HepG2 (cell line): ENCODE data around the gene ATOSB. TPM values are rescaled to one million over a fixed set of nuclear protein-coding genes. Genes with fewer than 3 reads are reported as not detected.
A peak's percentile ranks its signal among the peaks of the same experiment; 100 is the strongest.

Experiments
- ATM ChIP-seq: fragments of 450-650 bp; IDR thresholded peaks from 2 replicates; pipeline ENCODE4 v1.7.1; 2017; ENCODE audit warnings: mild to moderate bottlenecking, borderline replicate concordance
- DMTF1 ChIP-seq: sonication (generic); formaldehyde crosslinking; IDR thresholded peaks from 2 replicates; pipeline ENCODE4 v1.4.0; 2020; ENCODE audit warnings: mild to moderate bottlenecking, missing genetic modification reagents
- DNMT1 ChIP-seq: sonication (generic); formaldehyde crosslinking; IDR thresholded peaks from 2 replicates; pipeline ENCODE4 v1.5.1; 2020; ENCODE audit warnings: mild to moderate bottlenecking, missing genetic modification reagents
- HMGXB3 ChIP-seq: sonication (generic); formaldehyde crosslinking; IDR thresholded peaks from 2 replicates; pipeline ENCODE4 v1.4.0; 2020; ENCODE audit warnings: missing genetic modification reagents, borderline replicate concordance
- JARID2 ChIP-seq: sonication (generic); formaldehyde crosslinking; IDR thresholded peaks from 2 replicates; pipeline ENCODE4 v1.8.1; 2023; ENCODE audit warnings: missing genetic modification reagents, inconsistent platforms; ENCODE audit not compliant: insufficient replicate concordance
- KLF16 ChIP-seq, 2 experiments: sonication (generic) in 1 of 2; formaldehyde crosslinking in 1 of 2; IDR thresholded peaks; 2 replicates each; pipeline versions ENCODE4 v1.6.1 to v1.8.0; 2016 to 2023; ENCODE audit warnings: missing genetic modification reagents in 2 of 2, missing compliant biosample characterization in 1 of 2
- MBD4 ChIP-seq: IDR thresholded peaks from 2 replicates; pipeline ENCODE4 v1.6.1; 2012; ENCODE audit warnings: low read length, inconsistent platforms, borderline replicate concordance
- NFYC ChIP-seq: IDR thresholded peaks from 2 replicates; pipeline ENCODE4 v1.6.1; 2016; ENCODE audit warnings: missing genetic modification reagents, missing compliant biosample characterization
- RBFOX2 ChIP-seq: fragments of 200-400 bp; formaldehyde crosslinking; IDR thresholded peaks from 2 replicates; pipeline ENCODE4 v1.6.1; 2017; ENCODE audit warnings: low read depth, mild to moderate bottlenecking, low read length
- SRY ChIP-seq: sonication (generic); formaldehyde crosslinking; IDR thresholded peaks from 2 replicates; pipeline ENCODE4 v1.8.0; 2022; ENCODE audit warnings: mild to moderate bottlenecking, missing genetic modification reagents
- TEF ChIP-seq: sonication (generic); formaldehyde crosslinking; IDR thresholded peaks from 2 replicates; pipeline ENCODE4 v1.5.0; 2020; ENCODE audit warnings: missing genetic modification reagents
- THAP8 ChIP-seq: sonication (generic); formaldehyde crosslinking; IDR thresholded peaks from 2 replicates; pipeline ENCODE4 v1.5.1; 2020; ENCODE audit warnings: missing genetic modification reagents, mild to moderate bottlenecking, borderline replicate concordance
- ZNF274 ChIP-seq: sonication (generic); formaldehyde crosslinking; IDR thresholded peaks from 2 replicates; pipeline ENCODE4 v1.5.1; 2020; ENCODE audit warnings: mild to moderate bottlenecking, missing genetic modification reagents
- ZNF33B ChIP-seq: sonication (generic); formaldehyde crosslinking; IDR thresholded peaks from 2 replicates; pipeline ENCODE4 v1.5.1; 2020; ENCODE audit warnings: mild to moderate bottlenecking, missing genetic modification reagents
- ZNF552 ChIP-seq: sonication (generic); formaldehyde crosslinking; IDR thresholded peaks from 2 replicates; pipeline ENCODE4 v1.9.0; 2022; ENCODE audit warnings: missing genetic modification reagents, mild to moderate bottlenecking, borderline replicate concordance
- polyA plus RNA-seq, 8 experiments: library from polyadenylated mRNA; depleted of rRNA in 3 of 8; stranded (reverse) in 7 of 8; unstranded in 1 of 8; fragments of >200 nt; fragmentation: Illumina TruSeq in 4 of 8; extraction: Trizol in 4 of 8; gene quantifications; 2 replicates each; pipeline versions ENCODE4 v1.2.1 to v1.2.3, GENCODE V29; 2011 to 2016; ENCODE audit warnings: low read depth in 4 of 8, missing spikeins in 1 of 8, mixed read lengths in 1 of 8; ENCODE audit not compliant: insufficient read depth in 1 of 8
- total RNA-seq, 5 experiments: library from RNA; depleted of rRNA; stranded (reverse); fragments of >200 nt; fragmentation: Illumina TruSeq; extraction: Trizol; gene quantifications; 2 replicates each; pipeline ENCODE4 v1.2.3, GENCODE V29; 2016; ENCODE audit warnings: low read depth in 1 of 5
- TF ChIP-seq, protein P1 (sequence below): sonication (generic); formaldehyde crosslinking; IDR thresholded peaks from 2 replicates; pipeline ENCODE4 v1.4.0; 2020; ENCODE audit warnings: missing genetic modification reagents
- TF ChIP-seq, protein P2 (sequence below): IDR thresholded peaks from 2 replicates; pipeline ENCODE4 v1.6.1; 2016
- TF ChIP-seq, protein P3 (sequence below): sonication (generic); formaldehyde crosslinking; IDR thresholded peaks from 2 replicates; pipeline ENCODE4 v1.4.0; 2020; ENCODE audit warnings: low read depth, mild to moderate bottlenecking, missing genetic modification reagents

ATOSB gene
- total and polyA plus RNA-seq, 2 of the 13 experiments (the other 11 are each of a cell fraction or from before 2014, with no cell fraction given), result 1.9 to 6.4 TPM

DNA sequence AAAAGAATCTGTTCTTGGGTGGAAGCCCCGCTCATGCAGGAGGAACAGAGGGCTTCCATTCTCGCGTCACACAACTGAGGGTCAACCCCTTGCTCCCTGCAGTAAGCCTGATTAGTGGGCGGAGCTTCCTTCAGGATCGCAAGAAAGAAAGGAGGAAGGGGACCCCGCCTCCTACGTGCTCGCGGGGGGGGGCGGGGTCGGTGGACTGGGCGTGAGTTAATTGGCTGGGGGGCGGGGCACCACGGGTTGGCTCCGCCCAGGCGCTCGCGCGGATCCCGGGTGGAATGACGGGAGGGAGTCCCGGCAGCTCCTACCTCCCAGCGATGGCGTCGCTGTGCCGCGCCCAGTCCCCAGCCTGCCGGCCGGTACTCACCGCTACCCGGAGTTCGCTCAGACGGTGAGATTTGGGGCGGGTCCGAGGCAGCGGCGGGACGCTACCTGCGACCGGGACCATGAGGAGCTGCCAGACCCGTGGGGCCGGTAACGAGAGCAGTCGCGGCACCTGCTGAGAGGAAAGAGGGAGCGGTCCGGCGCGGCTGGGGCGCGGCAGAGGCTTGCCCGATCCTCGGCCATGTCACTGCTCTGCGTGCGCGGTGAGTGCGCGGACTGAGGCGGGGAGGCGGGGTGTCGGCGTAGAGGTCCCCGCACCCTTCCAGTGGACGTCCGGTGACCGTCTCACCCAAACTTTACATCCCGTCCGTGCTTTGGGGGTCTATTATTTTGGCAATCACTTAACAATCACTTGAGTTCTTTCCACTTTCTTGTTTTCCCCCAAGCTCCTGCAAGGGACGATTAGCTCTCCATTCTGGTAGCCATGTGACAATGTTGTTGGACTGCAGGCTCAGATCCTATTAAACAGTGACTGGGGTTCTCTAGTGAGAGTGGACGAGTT is 46.3 kb upstream of the ATOSB start, which contains the start of gene UNC13B (continued):
- TF ChIP-seq THAP8 (CRISPR knock-in tag) (no peak; the same call in 1 of the 2 replicates), SRY (CRISPR knock-in tag) (peak; percentile 92), ZNF552 (CRISPR knock-in tag) (peak; percentile 88; the same call in 1 of the 2 replicates), RBFOX2 (peak; percentile 92), MBD4 (no peak), DNMT1 (CRISPR knock-in tag) (no peak), ATM (no peak), NFYC (CRISPR knock-in tag) (peak; percentile 35; the same call in 1 of the 2 replicates), ZNF274 (CRISPR knock-in tag) (peak; percentile 80), TEF (CRISPR knock-in tag) (no peak), KLF16 (CRISPR knock-in tag; IDR thresholded peaks at IDR 0.05) (peak in 1 of 2 experiments; percentile 48; a peak in 1 of 4 replicates), ZNF33B (CRISPR knock-in tag) (no peak), DMTF1 (no peak), JARID2 (CRISPR knock-in tag) (no peak), HMGXB3 (CRISPR knock-in tag) (peak; percentile 19; the same call in 1 of the 2 replicates)
- TF ChIP-seq, protein P1, sequence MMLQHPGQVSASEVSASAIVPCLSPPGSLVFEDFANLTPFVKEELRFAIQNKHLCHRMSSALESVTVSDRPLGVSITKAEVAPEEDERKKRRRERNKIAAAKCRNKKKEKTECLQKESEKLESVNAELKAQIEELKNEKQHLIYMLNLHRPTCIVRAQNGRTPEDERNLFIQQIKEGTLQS, result peak; percentile 26; the same call in 1 of the 2 replicates
- TF ChIP-seq, protein P2, sequence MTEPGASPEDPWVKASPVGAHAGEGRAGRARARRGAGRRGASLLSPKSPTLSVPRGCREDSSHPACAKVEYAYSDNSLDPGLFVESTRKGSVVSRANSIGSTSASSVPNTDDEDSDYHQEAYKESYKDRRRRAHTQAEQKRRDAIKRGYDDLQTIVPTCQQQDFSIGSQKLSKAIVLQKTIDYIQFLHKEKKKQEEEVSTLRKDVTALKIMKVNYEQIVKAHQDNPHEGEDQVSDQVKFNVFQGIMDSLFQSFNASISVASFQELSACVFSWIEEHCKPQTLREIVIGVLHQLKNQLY (CRISPR knock-in tag), result peak; percentile 8; the same call in 1 of the 2 replicates
- TF ChIP-seq, protein P3, sequence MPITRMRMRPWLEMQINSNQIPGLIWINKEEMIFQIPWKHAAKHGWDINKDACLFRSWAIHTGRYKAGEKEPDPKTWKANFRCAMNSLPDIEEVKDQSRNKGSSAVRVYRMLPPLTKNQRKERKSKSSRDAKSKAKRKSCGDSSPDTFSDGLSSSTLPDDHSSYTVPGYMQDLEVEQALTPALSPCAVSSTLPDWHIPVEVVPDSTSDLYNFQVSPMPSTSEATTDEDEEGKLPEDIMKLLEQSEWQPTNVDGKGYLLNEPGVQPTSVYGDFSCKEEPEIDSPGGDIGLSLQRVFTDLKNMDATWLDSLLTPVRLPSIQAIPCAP, result no peak
